ENCODE results near the gene NFKBIA.
"Not testable (repeated sequence)": the region's sequence is repeated elsewhere in the genome, so short reads cannot be mapped to it uniquely, and the experiment has no call there.

Gene NFKBIA

GRCh38 chr14:35407306-35407630 is 2.7 kb upstream of the NFKBIA start:
- DNase-seq, result no peak

GRCh38 chr14:35406506-35407305 is 2.2 kb upstream of the NFKBIA start:
- peak; percentile 73 for DNase-seq

- no peak for DNase-seq
These were observed 1.5 kb upstream of the NFKBIA start for GRCh38 chr14:35406090-35406489.

GRCh38 chr14:35405304-35405996 is 901 bp upstream of the NFKBIA start:
- DNase-seq, result no peak

- peak; percentile 93 for DNase-seq
These were observed 723 bp downstream of the NFKBIA start for GRCh38 chr14:35403603-35404448.

GRCh38 chr14:35403114-35403602 is 1.4 kb downstream of the NFKBIA start:
- no peak for DNase-seq

- DNase-seq, result no peak
These were observed 2.0 kb downstream of the NFKBIA start for GRCh38 chr14:35402323-35403113.

GRCh38 chr14:35401422-35402265 is 2.9 kb downstream of the NFKBIA start:
- no peak for DNase-seq

- DNase-seq, result no peak
These were observed 3.7 kb downstream of the NFKBIA start for GRCh38 chr14:35400648-35401421.

GRCh38 chr14:35399083-35399937 is 5.2 kb downstream of the NFKBIA start:
- DNase-seq, result no peak

GRCh38 chr14:35398071-35398584 is 6.4 kb downstream of the NFKBIA start:
- DNase-seq, result peak; percentile 36

- not testable (repeated sequence) for DNase-seq
These were observed 7.9 kb downstream of the NFKBIA start for GRCh38 chr14:35396610-35397009.

GRCh38 chr14:35395283-35395682 is 9.3 kb downstream of the NFKBIA start:
- DNase-seq, result no peak

GRCh38 chr14:35394326-35395013 is 10.1 kb downstream of the NFKBIA start:
- DNase-seq, result no peak

GRCh38 chr14:35393826-35394225 is 10.7 kb downstream of the NFKBIA start:
- no peak for DNase-seq

GRCh38 chr14:35392103-35392502 is 12.4 kb downstream of the NFKBIA start:
- DNase-seq, result no peak

- DNase-seq, result no peak
These were observed 13.2 kb downstream of the NFKBIA start for GRCh38 chr14:35391388-35391710.

- DNase-seq, result peak; percentile 37
These were observed 13.8 kb downstream of the NFKBIA start for GRCh38 chr14:35390577-35391387.
